SH-SY5Y (cell line): ENCODE results near the gene PPEF1.

ENCODE experiments used
- GATA2 ChIP-seq: IDR thresholded peaks from 2 replicates; pipeline ENCODE4 v1.6.1; 2011; ENCODE audit warnings: mild to moderate bottlenecking, low read depth, low read length
- GATA3 ChIP-seq: IDR thresholded peaks from 2 replicates; pipeline ENCODE4 v1.6.1; 2011; ENCODE audit warnings: low read depth, mild to moderate bottlenecking, low read length, moderate library complexity

Gene PPEF1

GRCh38 chrX:18874560-18875255 is 167.3 kb downstream of the PPEF1 start:
- TF ChIP-seq GATA3: no peak
- TF ChIP-seq GATA2: no peak

GRCh38 chrX:18875256-18875878 is 167.9 kb downstream of the PPEF1 start:
- no peak for TF ChIP-seq GATA3
- no peak for TF ChIP-seq GATA2

- TF ChIP-seq GATA2 (no peak), GATA3 (no peak)
Measured at GRCh38 chrX:18877469-18877868, 170.0 kb downstream of the PPEF1 start.
